NCI-H1436 (cell line): ENCODE results near the gene SGPP2.
"Not testable (repeated sequence)": the region's sequence is repeated elsewhere in the genome, so short reads cannot be mapped to it uniquely, and the experiment has no call there.

Source experiments
- DNase-seq: peaks from one replicate; lab custom pipeline; 2025; lab: John Stamatoyannopoulos, UW

The SGPP2 gene

DNA sequence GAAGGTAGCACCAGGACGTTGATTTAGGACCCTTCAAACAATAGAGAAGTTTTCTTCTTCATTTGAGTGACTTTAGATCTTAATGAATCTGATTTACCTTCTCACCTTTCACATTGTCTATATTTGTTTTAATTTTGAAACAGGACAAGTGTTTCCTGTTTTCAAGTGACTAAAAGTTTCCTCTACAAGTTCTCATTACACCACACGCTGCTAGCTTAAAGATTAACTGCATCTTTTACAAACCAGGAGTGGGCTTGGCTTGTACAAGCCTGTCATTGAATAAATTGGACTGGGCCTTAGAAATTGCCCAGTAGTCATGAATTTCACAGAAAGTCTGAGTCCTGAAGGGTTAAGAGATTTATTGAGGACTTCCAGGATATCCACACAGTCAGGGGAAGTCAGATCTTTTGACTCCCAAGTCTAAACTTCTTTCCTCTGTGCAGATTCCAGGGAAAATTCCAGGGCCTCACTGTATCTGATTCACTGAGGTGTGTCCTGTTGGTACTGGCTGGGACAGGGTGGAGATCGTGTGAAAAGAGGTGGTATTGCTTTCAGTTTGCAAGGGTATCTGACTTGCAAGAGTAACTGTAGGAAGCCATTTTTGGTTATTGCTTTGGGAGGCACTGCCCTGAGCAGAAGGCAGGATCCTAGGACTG lies 3.4 kb downstream of the SGPP2 start:
- DNase-seq, result no peak

DNA sequence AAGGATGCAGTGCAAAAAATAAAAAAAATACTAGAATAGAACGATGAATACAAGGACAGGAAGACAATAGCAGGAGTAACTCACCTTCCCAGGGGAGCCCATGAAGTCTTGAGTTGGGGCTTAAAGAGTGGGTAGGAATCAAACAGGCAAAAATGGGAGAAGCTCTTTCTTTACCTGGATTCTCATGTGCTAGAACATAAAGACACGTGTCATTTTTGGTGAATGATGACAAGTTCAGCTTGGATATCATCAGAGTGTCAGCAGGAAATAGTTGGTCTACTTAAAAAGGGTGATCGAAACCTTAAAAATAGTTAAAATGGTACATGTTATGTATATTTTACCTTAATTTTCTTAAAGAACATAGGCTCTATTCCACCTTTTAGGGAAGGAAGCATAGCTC lies 5.7 kb downstream of the SGPP2 start:
- no peak for DNase-seq

DNA sequence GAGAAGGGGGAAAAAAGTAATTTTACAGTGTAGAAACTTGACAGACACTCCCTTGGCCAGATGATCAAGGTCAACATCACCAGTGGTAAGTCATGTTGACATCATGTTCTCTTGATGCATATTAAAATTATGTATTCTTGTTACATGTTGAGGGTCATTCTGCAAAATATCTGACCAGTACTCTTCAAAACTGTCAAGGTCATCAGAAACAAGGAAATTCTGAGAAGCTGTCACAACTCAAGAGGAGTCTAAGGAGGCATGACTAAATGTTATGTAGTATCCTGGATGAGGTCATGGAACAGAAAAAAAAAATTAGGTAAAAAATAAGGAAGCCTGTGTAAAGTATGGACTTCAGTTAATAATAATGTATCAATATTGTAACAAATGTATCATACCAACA lies 6.3 kb downstream of the SGPP2 start:
- no peak for DNase-seq

DNA sequence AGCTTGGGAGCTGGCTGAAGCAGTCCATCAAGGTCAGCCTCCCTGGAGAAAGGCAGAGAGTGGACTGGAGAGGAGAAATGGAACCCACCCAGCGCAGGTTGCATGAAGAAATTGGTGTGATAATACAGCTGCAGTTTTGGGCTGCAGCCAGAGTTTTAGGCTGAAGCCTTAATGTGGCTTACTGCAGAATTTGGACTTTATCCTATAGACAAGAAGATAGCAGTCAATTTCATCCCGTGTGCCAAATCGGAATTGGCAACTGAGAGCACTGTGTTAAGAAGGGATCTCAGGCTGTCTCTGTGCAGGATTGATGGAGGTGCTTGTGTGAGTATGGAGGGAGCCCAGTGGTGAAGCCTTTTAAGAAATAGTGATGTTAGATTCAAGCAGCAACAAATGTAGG lies 7.5 kb downstream of the SGPP2 start:
- no peak for DNase-seq

DNA sequence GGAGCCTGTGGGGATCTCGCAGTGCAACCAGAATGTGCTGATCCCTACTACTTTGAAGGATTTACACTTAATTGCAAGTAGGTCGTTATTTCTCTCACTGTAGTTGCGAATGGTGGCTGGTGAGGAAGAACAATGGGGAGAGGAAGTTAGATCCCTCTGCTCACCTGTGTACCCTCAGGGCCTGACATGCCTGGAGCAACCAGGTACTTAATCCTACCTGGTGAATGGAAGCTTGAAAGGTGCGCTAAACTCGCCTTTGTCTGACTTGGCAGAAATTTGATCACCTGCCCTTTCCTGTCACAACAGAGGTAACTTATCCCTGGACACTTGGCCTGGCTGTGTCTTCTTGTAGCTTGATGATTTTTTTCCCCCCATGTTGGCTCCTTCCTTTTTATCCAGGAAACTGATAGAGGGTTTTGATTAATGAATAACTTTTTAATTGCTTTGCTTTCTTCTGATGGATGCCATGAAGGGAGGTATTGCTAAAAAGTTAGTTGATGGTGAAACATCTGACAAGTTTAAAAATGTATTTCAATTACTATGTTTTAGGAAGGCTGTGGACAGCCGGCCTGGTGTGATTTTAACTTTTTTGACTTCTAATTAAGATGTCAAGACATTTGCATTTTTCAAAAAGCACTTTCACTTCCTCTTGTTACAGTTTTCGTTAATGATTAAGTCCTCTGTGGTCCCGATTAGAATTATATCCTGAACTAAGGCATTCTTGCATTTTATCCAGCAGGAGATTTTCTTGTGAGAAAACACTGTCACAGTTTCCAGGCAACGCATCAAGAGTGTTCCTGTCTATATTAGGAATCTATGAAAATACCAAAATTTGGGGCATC lies 9.2 kb downstream of the SGPP2 start:
- no peak for DNase-seq

DNA sequence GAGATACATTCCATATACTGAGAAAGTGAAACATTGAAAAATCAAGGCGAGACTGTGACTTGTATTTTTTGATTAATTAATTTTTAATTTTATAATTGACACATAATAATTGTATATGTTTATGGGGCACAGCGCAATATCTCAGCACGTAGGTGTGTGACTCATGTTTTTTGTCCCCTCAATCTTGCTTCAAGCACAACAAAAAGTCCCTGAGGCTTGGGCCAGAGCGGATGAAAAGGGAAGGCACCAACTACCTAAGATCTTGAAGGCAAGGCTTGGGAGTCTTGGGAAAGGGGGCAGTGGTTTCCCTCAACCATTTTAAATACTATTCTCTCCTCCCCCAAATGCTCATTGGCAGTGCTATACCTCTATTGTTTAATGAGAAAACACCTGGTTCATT lies 9.9 kb downstream of the SGPP2 start:
- no peak for DNase-seq

DNA sequence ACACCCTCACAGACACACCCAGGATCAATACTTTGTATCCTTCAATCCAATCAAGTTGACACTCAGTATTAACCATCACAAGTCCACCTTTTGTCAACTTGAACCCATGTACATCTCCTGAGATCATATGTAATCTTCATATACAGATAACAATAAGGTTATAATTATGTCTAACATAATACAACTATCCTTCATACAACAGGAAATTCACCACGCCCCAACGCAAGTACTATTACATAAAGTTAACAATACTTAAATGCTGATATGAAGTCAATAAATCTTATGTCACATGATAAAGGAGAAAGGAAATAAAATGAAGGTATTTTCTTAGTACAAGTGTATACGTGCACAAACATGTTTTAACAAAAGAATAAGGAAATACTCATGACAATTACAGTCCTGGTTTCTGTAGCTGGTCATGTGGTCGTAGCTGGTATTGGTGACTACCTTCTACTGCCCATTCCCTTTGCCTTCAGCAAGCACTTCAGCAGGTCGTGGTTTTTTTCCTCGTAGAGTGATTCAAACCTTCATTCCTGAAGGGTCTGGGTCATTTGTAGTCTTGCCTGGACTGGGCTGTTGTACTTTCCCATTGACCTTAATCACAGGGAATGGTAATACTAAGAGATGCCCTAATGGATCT lies 11.2 kb downstream of the SGPP2 start:
- not testable (repeated sequence) for DNase-seq

DNA sequence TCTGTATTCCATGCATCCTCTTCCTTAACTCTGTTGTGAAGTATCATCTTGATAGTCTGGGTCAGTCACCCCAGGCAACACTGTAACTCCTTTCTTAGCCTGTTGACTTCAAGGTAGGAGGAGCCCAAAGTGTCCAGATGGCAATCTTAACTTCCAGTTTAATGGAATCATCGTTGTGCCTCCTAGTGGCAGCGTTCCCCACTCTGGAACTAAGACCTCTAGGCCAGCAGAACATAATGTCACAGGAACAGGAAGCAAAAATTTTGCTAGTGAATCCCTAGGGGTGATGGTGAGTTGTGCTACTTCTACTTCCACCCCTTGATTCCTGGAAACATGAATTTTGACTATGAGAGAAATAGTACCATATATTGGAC lies 11.7 kb downstream of the SGPP2 start:
- no peak for DNase-seq

DNA sequence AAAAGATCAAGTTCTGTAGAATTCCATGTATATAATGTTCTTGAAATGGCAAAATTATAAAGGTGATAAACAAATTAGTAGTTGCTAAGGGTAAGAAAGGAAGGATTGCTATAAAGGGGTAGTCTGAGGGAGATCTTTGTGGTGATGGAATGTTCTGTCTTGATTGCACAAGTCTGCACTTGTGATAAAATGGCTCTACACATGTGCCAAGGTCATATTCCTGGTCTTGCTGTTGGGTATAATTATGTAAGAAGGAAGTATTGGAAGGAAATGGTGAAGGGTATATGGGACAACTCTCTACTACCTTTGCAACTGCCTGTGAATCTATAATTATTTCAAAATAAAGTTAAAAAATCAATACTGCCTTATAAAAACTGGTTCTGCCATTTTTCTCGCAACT lies 15.3 kb downstream of the SGPP2 start:
- DNase-seq, result no peak

DNA sequence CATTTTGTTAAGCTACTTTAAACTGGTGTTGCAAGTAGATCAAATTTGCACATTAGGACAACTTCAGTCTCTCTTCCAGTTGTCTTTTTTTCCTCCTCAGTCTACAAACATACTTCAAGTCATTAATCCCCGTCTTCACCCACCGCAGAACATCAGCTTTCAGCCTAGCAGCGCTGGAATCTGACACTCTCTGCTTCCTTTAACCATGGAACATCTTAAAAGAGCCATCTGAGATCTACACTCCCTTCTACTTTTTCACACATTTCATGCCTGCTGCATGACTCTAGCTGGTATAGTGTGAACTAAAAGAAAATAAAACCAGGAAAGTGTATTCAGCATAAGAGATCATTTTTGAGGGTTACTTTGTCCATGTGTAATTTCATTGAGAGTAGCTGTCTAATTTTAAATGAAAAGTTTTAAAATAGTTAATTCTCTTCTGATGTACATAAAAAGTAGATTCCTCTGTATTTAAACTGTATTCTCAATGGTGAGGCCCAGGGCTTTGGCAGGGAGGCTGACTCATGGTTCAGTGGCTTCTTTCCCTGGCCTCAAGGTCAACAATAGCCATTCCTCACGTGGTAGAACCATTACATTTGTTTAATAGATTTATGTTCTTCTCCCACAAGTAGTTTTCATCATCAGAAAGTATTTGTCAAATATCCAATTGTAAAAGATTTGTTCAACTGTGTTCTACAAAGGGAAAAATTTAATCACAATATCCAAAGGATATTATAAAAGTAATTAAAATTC lies 16.5 kb downstream of the SGPP2 start:
- no peak for DNase-seq

DNA sequence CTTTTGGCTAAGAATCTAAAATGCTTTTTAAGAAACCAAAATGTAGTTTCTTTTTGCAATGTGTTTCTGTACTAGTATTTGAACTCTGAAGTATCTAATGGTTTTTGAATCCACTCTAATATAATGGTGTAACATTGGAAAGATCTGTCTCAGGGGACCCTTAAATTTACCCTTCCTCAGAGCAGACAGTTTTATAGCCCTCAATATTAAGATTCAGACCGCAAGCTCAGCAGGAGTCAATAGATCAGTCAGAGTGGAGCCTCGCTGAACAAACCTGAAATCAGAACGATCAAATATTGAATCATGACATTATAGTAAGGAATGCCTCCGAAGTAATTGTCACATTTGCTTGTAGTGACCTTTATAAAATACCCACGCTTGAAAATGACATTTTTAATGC lies 18.3 kb downstream of the SGPP2 start:
- DNase-seq, result no peak

DNA sequence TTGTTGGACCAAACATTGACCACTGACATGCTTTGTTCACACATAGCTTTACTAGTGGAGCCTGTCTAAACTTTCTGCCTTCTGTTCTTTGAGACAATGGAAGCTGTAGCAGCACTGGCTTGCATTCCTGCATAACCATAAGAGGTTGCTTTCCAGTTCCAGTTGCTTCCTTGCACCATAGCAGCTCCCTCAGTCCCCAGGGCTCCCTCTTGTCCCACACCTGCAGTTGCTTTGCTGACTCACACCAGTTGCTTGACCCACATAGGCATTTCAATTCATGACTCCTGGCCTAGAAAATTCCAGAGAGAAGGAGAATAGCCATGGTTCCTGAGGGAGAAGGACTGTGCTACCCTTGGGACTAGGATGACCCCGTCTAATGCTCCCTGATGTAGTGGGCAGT lies 20.9 kb downstream of the SGPP2 start:
- no peak for DNase-seq

DNA sequence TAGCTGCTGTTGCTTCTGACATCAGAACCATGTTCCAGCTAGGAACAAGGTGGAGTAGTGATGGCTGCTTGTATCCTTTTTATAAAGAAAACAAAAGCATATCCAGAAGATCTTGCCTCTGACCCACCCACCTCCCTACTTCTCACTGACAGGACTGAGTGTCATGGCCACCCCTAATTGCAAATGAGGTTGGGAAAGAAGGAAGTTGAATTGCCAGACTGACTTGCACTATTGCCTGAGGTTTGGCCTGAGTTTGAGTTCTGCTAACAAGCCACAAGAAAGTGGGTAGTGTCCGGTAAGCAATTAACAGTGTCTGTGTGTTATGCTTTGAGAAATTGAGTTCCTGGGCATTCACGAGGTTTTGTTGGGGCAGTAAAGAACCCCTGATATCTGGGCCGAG lies 22.8 kb downstream of the SGPP2 start:
- DNase-seq, result no peak

DNA sequence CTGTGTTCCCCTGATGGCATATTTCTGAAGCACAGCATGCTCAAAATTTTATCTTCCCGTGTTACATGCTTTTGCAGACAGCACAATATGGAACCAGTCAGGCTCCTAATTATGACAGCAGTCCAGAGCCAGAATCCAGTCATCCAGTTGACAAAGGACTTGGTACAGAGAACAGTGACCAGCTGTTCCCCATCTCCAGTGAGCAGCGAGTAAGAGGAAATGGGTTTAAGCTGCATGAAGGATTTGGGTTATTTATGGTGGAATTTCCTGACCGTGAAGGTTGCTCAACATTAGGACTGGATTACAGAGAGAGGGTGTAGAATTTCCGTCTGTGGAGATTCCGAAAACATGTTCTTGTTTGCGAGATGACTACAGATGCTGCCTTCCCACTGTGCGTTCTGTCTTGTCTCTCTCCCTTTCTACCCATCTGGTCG lies 24.4 kb downstream of the SGPP2 start:
- DNase-seq, result no peak

DNA sequence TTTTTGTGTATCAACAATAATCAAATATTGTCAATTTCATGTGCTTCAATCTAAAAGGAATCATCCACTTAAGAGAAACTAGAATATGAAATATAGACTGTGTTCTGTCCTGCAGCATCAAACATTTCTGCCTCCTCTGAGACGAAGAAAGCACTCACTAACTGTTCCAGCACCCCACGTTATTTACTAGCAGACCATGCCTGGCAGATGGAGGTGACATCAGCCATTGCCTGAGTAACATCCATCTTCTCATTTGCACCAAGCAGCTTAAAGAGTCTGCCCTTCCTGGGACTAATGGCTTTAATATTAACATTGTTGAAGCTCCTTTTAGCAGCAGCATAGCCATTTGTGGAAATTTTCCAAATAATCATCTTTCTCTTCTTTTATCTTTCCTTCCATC lies 25.7 kb downstream of the SGPP2 start:
- DNase-seq, result no peak

DNA sequence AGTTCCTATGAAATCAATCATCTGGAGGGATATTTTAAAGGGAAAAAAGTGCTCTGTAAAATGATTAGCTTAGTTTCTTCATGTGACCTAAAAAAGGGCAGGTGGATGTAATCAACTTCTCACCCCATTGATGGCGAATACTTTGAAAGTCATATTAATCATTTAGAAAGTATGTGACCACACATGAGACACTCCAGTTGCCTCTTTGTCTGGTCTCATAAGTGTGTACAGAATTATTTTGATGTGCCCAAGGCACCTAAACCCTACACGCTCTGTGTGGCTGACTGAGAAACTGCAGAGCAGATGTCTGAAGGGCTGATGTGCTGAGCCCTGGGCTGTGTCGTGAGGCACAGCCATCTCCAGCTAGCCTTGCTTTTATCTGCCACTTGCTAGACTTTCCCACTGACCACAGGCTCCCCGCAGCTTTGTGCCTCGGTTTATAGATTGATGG lies 26.9 kb downstream of the SGPP2 start:
- DNase-seq, result no peak

DNA sequence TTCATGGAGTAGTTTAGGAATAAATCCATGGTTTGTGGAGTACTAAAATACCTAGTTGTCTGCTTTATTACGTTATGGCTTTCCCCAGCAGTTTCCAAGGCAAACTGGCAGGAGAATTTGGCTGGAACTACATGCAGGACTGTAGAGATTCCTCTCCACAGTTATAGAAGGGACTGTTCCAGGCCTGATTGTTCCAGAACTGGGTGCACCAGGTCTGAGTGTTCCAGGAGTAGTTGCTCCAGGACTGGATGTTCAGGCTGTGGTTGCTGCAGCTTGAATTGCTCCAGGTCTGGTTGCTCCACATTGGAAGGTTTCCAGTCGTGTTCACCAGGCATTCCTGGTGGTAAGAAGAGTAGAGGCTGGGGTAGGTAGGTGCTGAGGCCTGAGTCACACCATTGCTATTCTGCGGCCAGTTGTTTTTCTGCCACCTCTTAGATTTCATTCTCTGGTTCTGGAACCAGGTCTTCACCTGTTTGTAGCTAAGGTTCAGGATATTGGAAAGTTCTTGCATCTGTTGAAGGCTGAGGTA lies 28.1 kb downstream of the SGPP2 start:
- DNase-seq, result no peak

DNA sequence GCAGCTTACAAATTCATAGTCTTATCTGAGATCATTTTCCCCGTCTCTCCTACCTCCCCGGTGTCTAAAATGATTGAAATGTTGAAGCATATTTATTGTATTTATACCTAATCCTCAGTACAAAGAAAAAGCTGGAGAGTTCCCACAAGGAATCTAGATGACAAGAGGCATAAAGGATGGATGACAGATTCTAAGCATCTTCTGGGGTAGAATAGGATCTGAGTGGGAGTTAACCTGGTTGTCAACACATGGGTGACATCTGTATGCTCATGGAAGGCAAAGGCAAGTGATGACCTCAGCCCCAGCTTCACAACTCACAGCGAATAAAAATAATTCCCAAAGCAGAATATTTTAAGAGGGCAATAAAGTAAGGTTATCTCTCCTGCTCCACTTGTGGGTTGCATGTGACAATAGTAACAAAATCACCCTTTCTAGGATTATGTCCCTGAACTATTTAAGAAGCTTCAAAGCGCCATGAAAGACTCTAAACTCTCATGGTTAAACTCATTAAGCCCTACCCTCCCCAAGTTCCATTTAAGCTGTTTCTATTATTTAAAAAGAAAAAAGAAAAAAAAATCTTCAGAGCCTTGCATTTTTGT lies 32.2 kb downstream of the SGPP2 start:
- no peak for DNase-seq

DNA sequence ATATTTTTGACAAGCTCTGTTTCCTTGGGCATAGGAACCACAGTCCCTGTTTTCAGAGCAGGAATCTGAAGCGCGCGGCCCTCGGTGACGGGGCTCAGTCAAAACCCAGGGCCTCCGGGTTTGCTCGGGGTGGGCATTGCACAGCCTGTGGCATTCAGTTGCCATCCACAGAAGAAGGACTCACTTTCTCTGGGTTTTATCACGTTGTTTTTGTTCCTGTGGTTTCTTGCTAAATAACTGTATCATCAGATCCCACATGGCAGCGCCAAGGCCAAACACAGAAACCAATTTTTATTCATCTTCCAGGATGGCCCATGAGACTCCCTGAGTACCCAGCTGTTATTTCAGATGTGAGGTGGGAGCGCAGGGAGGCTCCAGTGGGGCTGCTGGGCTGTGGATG lies 35.6 kb downstream of the SGPP2 start:
- DNase-seq, result no peak

DNA sequence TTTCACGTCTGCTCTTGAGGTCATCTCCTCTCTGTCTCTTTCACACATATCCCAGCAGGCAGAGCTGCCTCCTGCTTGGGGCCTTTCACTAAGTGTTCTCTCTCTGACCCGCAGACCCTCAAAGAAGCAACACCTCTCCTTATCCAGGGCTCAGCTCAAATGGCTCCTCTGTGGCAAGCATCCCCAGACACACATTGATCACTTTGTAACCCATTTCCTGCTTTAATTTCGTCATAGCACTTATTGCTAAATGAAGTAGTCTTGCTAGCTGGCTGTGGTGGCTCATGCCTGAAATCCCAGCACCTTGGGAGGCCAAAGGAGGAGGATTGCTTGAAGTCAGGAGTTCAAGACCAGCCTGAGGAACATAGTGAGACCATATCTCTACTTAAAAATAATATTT lies 41.4 kb downstream of the SGPP2 start:
- DNase-seq, result no peak

DNA sequence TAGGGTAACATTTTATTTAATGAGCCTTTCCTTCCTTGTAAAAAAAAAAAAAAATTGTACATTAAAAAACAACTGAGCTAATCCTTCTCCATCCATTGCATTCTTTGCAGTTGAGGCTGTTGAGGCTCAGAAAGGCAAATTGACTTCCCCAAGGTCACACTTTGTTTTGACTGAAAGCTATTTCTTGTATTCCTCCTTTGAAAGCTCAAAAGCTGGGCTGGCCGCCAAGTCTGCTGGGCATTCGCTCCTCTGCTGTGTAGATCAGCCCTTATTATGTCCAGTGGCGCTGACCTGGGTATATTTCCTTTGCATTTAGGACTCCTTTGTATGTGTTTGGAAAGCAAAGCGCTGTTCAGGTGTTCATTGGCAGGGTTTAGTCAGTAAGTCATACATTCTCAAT lies 44.0 kb downstream of the SGPP2 start:
- no peak for DNase-seq
